Fibroblast of skin of right biceps (primary cell): ENCODE results near the gene TEX261.

ENCODE experiments used
- DNase-seq: peaks from one replicate; pipeline ENCODE4 v3.0.0-alpha.2; 2013

TEX261 gene

GRCh38 chr2:70981421-70981820, 13.3 kb downstream of the TEX261 start:
- no peak for DNase-seq

GRCh38 chr2:70979626-70980025, 15.0 kb downstream of the TEX261 start:
- DNase-seq, result no peak

GRCh38 chr2:70979180-70979488, 15.5 kb downstream of the TEX261 start:
- DNase-seq, result no peak

GRCh38 chr2:70978341-70979179, 16.1 kb downstream of the TEX261 start, which contains the start of gene ANKRD53:
ANKRD53 (plus strand) TSS chr2:70978630; CDS start chr2:70978646, 16 bp downstream.
- DNase-seq, result peak; percentile 22

- peak; percentile 86 for DNase-seq
These were observed 17.0 kb downstream of the TEX261 start for GRCh38 chr2:70977605-70978205.

GRCh38 chr2:70975237-70975636, 19.4 kb downstream of the TEX261 start:
- no peak for DNase-seq

- DNase-seq, result no peak
These were observed 20.1 kb downstream of the TEX261 start for GRCh38 chr2:70974592-70974991.

- no peak for DNase-seq
These were observed 27.5 kb downstream of the TEX261 start for GRCh38 chr2:70967189-70967588.

- DNase-seq, result no peak
These were observed 28.0 kb downstream of the TEX261 start for GRCh38 chr2:70966681-70967080.

- no peak for DNase-seq
These were observed 29.2 kb downstream of the TEX261 start for GRCh38 chr2:70965506-70965905.

GRCh38 chr2:70964596-70965386, 29.9 kb downstream of the TEX261 start:
- peak; percentile 63 for DNase-seq

- no peak for DNase-seq
These were observed 30.5 kb downstream of the TEX261 start for GRCh38 chr2:70964133-70964532.

GRCh38 chr2:70962885-70963878, 31.5 kb downstream of the TEX261 start:
- DNase-seq, result no peak

GRCh38 chr2:70962211-70962884, 32.3 kb downstream of the TEX261 start:
- no peak for DNase-seq

- DNase-seq, result no peak
These were observed 33.1 kb downstream of the TEX261 start for GRCh38 chr2:70961648-70961994.

GRCh38 chr2:70960833-70961647, 33.6 kb downstream of the TEX261 start:
- DNase-seq, result no peak

- DNase-seq, result no peak
These were observed 34.5 kb downstream of the TEX261 start for GRCh38 chr2:70959851-70960832.

- no peak for DNase-seq
These were observed 35.4 kb downstream of the TEX261 start for GRCh38 chr2:70959271-70959761.

- DNase-seq, result no peak
These were observed 35.9 kb downstream of the TEX261 start for GRCh38 chr2:70958759-70959158.

- no peak for DNase-seq
These were observed 36.9 kb downstream of the TEX261 start for GRCh38 chr2:70957798-70958197.
